Natural killer cell (primary cell): ENCODE results near the gene TREH. TPM values are rescaled to one million over a fixed set of nuclear protein-coding genes. Genes with fewer than 3 reads are reported as not detected.
A peak's percentile ranks its signal among the peaks of the same experiment; 100 is the strongest.

ENCODE experiments used
- ATAC-seq, 3 donors: fragments of 150-1000 bp in 2 of 3; fragments of 200-7000 bp in 1 of 3; cut with Tn5 transposase; 1 replicate in 1 of 3; 2 replicates in 2 of 3; pipeline ENCODE4 v1.10.0; 2021; ENCODE audit warnings: mild to moderate bottlenecking in 2 of 3, moderate library complexity in 2 of 3
- DNase-seq, 2 donors: peaks; one replicate each; pipeline versions ENCODE4 v3.0.0 to v3.0.0-alpha.2; 2013 to 2021; ENCODE audit warnings: mixed read lengths in 1 of 2
- H3K27ac ChIP-seq: one replicate; pipeline ENCODE4 v1.5.1; 2013; ENCODE audit warnings: mild to moderate bottlenecking, low read length
- H3K27me3 ChIP-seq: one replicate; pipeline ENCODE4 v1.6.1; 2013; ENCODE audit warnings: low read length; ENCODE audit not compliant: control insufficient read depth, insufficient read depth
- H3K36me3 ChIP-seq: one replicate; pipeline ENCODE4 v1.6.1; 2013; ENCODE audit warnings: low read length; ENCODE audit not compliant: control insufficient read depth, insufficient read depth
- H3K4me1 ChIP-seq: one replicate; pipeline ENCODE4 v1.6.1; 2013; ENCODE audit warnings: low read length; ENCODE audit not compliant: control insufficient read depth, insufficient read depth
- H3K4me3 ChIP-seq: one replicate; pipeline ENCODE4 v1.5.1; 2013; ENCODE audit warnings: low read length
- H3K9me3 ChIP-seq: one replicate; pipeline ENCODE4 v1.6.1; 2013; ENCODE audit warnings: low read length; ENCODE audit not compliant: control insufficient read depth, insufficient read depth
- H3K27ac Mint-ChIP-seq, 2 donors: one replicate each; pipeline ENCODE4 v1.8.0; 2022; ENCODE audit warnings: mild to moderate bottlenecking in 2 of 2, mixed read lengths in 2 of 2, moderate library complexity in 1 of 2
- H3K27me3 Mint-ChIP-seq, 2 donors: one replicate each; pipeline ENCODE4 v1.8.0; 2022; ENCODE audit warnings: low read depth in 2 of 2, mixed read lengths in 2 of 2
- H3K36me3 Mint-ChIP-seq: one replicate; pipeline ENCODE4 v1.8.0; 2022; ENCODE audit warnings: mixed read lengths
- H3K4me1 Mint-ChIP-seq, 2 donors: one replicate each; pipeline ENCODE4 v1.8.0; 2022; ENCODE audit warnings: mixed read lengths in 2 of 2
- H3K4me3 Mint-ChIP-seq: one replicate; pipeline ENCODE4 v1.8.0; 2022; ENCODE audit warnings: mild to moderate bottlenecking, moderate library complexity, mixed read lengths
- H3K9me3 Mint-ChIP-seq, 2 donors: one replicate each; pipeline ENCODE4 v1.8.0; 2022; ENCODE audit warnings: mixed read lengths in 2 of 2
- CTCF ChIP-seq: fragments of 200-600 bp; IDR thresholded peaks from one replicate; pipeline ENCODE4 v1.8.0; 2022; ENCODE audit warnings: antibody characterized with exemption
- WGBS: methylation state at CpG from one replicate; pipeline ENCODE4 v1.1.7; 2013; ENCODE audit warnings: missing lambda C conversion rate; ENCODE audit not compliant: insufficient coverage; 5-methylcytosine and 5-hydroxymethylcytosine counted together
- intact Hi-C: fragments of 100-400 bp; cut with micrococcal nuclease; formaldehyde crosslinking; loops from one replicate; pipeline ENCODE4 v1.14.2; 2022
- total RNA-seq, 4 donors: library from RNA; stranded (reverse); fragments of 120-200 nt in 1 of 4; gene quantifications; one replicate each; pipeline versions ENCODE4 v1.2.3 to v1.2.4, GENCODE V29; 2013 to 2022

TREH gene
- total RNA-seq, 3 donors from 2014 or later (not counting 1 experiment from before 2014, with no cell fraction given) = not detected

GRCh38 chr11:118660681-118661424 is 18.6 kb downstream of the TREH start:
- H3K9me3 ChIP-seq = no peaks in the 10 kb centered on the region
- peaks cover 8% of the 10 kb centered on the region for H3K4me1 ChIP-seq
- Mint-ChIP-seq H3K36me3 (no peaks in the 10 kb centered on the region), H3K4me3 (no peak overlapping the region), H3K4me1 (peaks cover 0 to 7% of the 10 kb centered on the region in 2 donors), H3K27ac (no peak overlapping the region), H3K27me3 (no peaks in the 10 kb centered on the region), H3K9me3 (no peaks in the 10 kb centered on the region)
- TF ChIP-seq CTCF = no peak
- no peak for DNase-seq
- no peaks in the 10 kb centered on the region for H3K36me3 ChIP-seq
- no peak overlapping the region for H3K27ac ChIP-seq
- 80% methylated on average over 7 of the region's 7 CpGs for WGBS
- no peak overlapping the region for H3K4me3 ChIP-seq
- intact Hi-C loops = no loop called here
- no peaks in the 10 kb centered on the region for H3K27me3 ChIP-seq
- no peak for ATAC-seq

GRCh38 chr11:118659953-118660680 is 19.3 kb downstream of the TREH start:
- 84% methylated on average over 13 of the region's 14 CpGs for WGBS

GRCh38 chr11:118659314-118659952 is 20.0 kb downstream of the TREH start:
- Histone ChIP-seq H3K36me3 (no peaks in the 10 kb centered on the region), H3K4me1 (peaks cover 8% of the 10 kb centered on the region), H3K27me3 (no peaks in the 10 kb centered on the region), H3K27ac (no peak overlapping the region), H3K9me3 (no peaks in the 10 kb centered on the region), H3K4me3 (no peak overlapping the region)
- intact Hi-C loops = loop anchor here (1.0 kb wide), 2 partner anchors 64 to 297 kb away; partner anchors contain the start of gene UPK2
- ATAC-seq (peak; percentile 93 to 100 (median 100)), DNase-seq (peak; percentile 85 to 90)
- WGBS = 21% methylated on average over 26 of the region's 26 CpGs
- Mint-ChIP-seq H3K36me3 (no peaks in the 10 kb centered on the region), H3K4me1 (peaks cover 0 to 7% of the 10 kb centered on the region in 2 donors), H3K4me3 (no peak overlapping the region), H3K27me3 (no peaks in the 10 kb centered on the region), H3K9me3 (no peaks in the 10 kb centered on the region), H3K27ac (no peak overlapping the region)
- TF ChIP-seq CTCF = peak; percentile 97

More at GRCh38 chr11:118659953-118660680, 19.3 kb downstream of the TREH start:
- no peak overlapping the region for H3K4me3 ChIP-seq
- Mint-ChIP-seq H3K9me3 (no peaks in the 10 kb centered on the region), H3K4me1 (peaks cover 0 to 7% of the 10 kb centered on the region in 2 donors), H3K4me3 (no peak overlapping the region), H3K27me3 (no peaks in the 10 kb centered on the region), H3K27ac (no peak overlapping the region), H3K36me3 (no peaks in the 10 kb centered on the region)
- H3K27ac ChIP-seq = no peak overlapping the region
- H3K27me3 ChIP-seq = no peaks in the 10 kb centered on the region
- intact Hi-C loops = loop anchor here (1.0 kb wide), 2 partner anchors 65 to 296 kb away; partner anchors contain the start of gene UPK2
- no peaks in the 10 kb centered on the region for H3K36me3 ChIP-seq
- DNase-seq (no peak), ATAC-seq (no peak)
- peaks cover 8% of the 10 kb centered on the region for H3K4me1 ChIP-seq
- no peak for TF ChIP-seq CTCF
- H3K9me3 ChIP-seq = no peaks in the 10 kb centered on the region
